ENCODE measurements around the gene PCSK4. TPM values are rescaled to one million over a fixed set of nuclear protein-coding genes. Genes with fewer than 3 reads are reported as not detected.
A peak's percentile ranks its signal among the peaks of the same experiment; 100 is the strongest.

PCSK4 gene
- total and polyA plus RNA-seq, 2 of the 13 experiments (the other 11 are each of a cell fraction or from before 2014, with no cell fraction given): 2.0 to 2.7 TPM

- TF ChIP-seq ZNF850 (CRISPR knock-in tag; conservative IDR thresholded peaks at IDR 0.05): peak; percentile 80; the same call in 1 of the 2 replicates
- TF ChIP-seq, protein P1, sequence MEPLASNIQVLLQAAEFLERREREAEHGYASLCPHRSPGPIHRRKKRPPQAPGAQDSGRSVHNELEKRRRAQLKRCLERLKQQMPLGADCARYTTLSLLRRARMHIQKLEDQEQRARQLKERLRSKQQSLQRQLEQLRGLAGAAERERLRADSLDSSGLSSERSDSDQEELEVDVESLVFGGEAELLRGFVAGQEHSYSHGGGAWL (CRISPR knock-in tag; IDR thresholded peaks at IDR 0.05): peak; percentile 98
- TF ChIP-seq JARID2 (CRISPR knock-in tag; IDR thresholded peaks at IDR 0.05; ENCODE audit: insufficient replicate concordance): no peak
- TF ChIP-seq XRCC5 (optimal IDR thresholded peaks at IDR 0.05; ENCODE audit: low read length): peak; percentile 99
- TF ChIP-seq ZNF589 (CRISPR knock-in tag; conservative IDR thresholded peaks at IDR 0.05): 0 out of 2 replicates have a peak, but pooled peaks have one; percentile 74
- no peak for TF ChIP-seq NFRKB (IDR thresholded peaks at IDR 0.05)
- TF ChIP-seq, protein P2, sequence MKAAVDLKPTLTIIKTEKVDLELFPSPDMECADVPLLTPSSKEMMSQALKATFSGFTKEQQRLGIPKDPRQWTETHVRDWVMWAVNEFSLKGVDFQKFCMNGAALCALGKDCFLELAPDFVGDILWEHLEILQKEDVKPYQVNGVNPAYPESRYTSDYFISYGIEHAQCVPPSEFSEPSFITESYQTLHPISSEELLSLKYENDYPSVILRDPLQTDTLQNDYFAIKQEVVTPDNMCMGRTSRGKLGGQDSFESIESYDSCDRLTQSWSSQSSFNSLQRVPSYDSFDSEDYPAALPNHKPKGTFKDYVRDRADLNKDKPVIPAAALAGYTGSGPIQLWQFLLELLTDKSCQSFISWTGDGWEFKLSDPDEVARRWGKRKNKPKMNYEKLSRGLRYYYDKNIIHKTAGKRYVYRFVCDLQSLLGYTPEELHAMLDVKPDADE (CRISPR knock-in tag; IDR thresholded peaks at IDR 0.05): 0 out of 2 replicates have a peak, but pooled peaks have one; percentile 59
- peak; percentile 86 for TF ChIP-seq CCDC6 (CRISPR knock-in tag; IDR thresholded peaks at IDR 0.05)
- TF ChIP-seq REL (CRISPR knock-in tag; conservative IDR thresholded peaks at IDR 0.05): peak; percentile 96; the same call in 1 of the 2 replicates
- peak; percentile 71; the same call in 1 of the 2 replicates for TF ChIP-seq SATB2 (CRISPR knock-in tag; IDR thresholded peaks at IDR 0.05)
- TF ChIP-seq ZGPAT (CRISPR knock-in tag; IDR thresholded peaks at IDR 0.05): peak; percentile 99
- no peak for TF ChIP-seq FOXP1 (IDR thresholded peaks at IDR 0.05)
- TF ChIP-seq FOXP1 (CRISPR knock-in tag; IDR thresholded peaks at IDR 0.05): no peak
- TF ChIP-seq, protein P3, sequence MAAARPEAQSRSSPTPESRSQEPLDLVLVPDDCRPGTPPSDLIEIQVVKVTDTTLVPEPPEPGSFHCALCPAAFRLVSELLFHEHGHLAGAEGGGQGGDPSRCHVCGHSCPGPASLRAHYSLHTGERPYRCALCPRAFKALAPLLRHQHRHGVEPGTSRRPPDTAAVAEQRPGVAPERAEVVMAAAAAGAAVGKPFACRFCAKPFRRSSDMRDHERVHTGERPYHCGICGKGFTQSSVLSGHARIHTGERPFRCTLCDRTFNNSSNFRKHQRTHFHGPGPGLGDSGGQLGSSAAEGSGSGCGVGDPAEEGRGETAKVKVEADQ (CRISPR knock-in tag; IDR thresholded peaks at IDR 0.05; ENCODE audit: borderline replicate concordance): peak; percentile 68; the same call in 1 of the 2 replicates
- TF ChIP-seq ZNF737 (CRISPR knock-in tag; IDR thresholded peaks at IDR 0.05; ENCODE audit: borderline replicate concordance): peak; percentile 49; the same call in 1 of the 2 replicates
- TF ChIP-seq CEBPG (CRISPR knock-in tag; IDR thresholded peaks at IDR 0.05): peak; percentile 50
- TF ChIP-seq CEBPZ (IDR thresholded peaks at IDR 0.05; ENCODE audit: low read length): no peak
- peak; percentile 79 for TF ChIP-seq NR2C2 (CRISPR knock-in tag; IDR thresholded peaks at IDR 0.05; ENCODE audit: borderline replicate concordance)
- peak; percentile 99 for TF ChIP-seq ERF (CRISPR knock-in tag; IDR thresholded peaks at IDR 0.05)
- TF ChIP-seq TBL1XR1 (IDR thresholded peaks at IDR 0.05; ENCODE audit: borderline replicate concordance, low read length, partially characterized antibody): no peak
- no peak for TF ChIP-seq FIP1L1 (IDR thresholded peaks at IDR 0.05; ENCODE audit: borderline replicate concordance, insufficient read depth, low read depth, low read length)
- peak; percentile 66; the same call in 1 of the 2 replicates for TF ChIP-seq NFATC3 (CRISPR knock-in tag; IDR thresholded peaks at IDR 0.05)
- no peak for TF ChIP-seq SRF (IDR thresholded peaks at IDR 0.05; ENCODE audit: low read depth, low read length)
Measured at GRCh38 chr19:1438035-1438932, 51.9 kb downstream of the PCSK4 start, which contains the start of gene RPS15 (continued).

Measured in HepG2 (cell line).